ENCODE results near the gene MRPL55.

GRCh38 chr1:228156941-228157728 lies 48.0 kb upstream of the MRPL55 start:
- TF ChIP-seq, protein P1, sequence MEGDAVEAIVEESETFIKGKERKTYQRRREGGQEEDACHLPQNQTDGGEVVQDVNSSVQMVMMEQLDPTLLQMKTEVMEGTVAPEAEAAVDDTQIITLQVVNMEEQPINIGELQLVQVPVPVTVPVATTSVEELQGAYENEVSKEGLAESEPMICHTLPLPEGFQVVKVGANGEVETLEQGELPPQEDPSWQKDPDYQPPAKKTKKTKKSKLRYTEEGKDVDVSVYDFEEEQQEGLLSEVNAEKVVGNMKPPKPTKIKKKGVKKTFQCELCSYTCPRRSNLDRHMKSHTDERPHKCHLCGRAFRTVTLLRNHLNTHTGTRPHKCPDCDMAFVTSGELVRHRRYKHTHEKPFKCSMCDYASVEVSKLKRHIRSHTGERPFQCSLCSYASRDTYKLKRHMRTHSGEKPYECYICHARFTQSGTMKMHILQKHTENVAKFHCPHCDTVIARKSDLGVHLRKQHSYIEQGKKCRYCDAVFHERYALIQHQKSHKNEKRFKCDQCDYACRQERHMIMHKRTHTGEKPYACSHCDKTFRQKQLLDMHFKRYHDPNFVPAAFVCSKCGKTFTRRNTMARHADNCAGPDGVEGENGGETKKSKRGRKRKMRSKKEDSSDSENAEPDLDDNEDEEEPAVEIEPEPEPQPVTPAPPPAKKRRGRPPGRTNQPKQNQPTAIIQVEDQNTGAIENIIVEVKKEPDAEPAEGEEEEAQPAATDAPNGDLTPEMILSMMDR (IDR thresholded peaks at IDR 0.05), result no peak
- no peak for TF ChIP-seq POLR2A (IDR thresholded peaks at IDR 0.05)

Measured in thyroid gland (tissue), 4 donors.